GM12873 (cell line): ENCODE results near the gene HELZ2.

Source experiments
- CTCF ChIP-seq: IDR thresholded peaks from 2 replicates; pipeline ENCODE4 v1.5.1; 2012; ENCODE audit warnings: low read depth, mild to moderate bottlenecking, moderate library complexity, low read length, control low read depth; ENCODE audit not compliant: insufficient read depth; ENCODE audit errors: missing control alignments

Gene HELZ2

GRCh38 chr20:63606686-63607085, 32.6 kb upstream of the HELZ2 start:
- TF ChIP-seq CTCF: no peak

- TF ChIP-seq CTCF: no peak
Observed at GRCh38 chr20:63602321-63602720, 28.3 kb upstream of the HELZ2 start.

- TF ChIP-seq CTCF: no peak
Observed at GRCh38 chr20:63599396-63600050, 25.5 kb upstream of the HELZ2 start.

GRCh38 chr20:63598479-63599395, 24.7 kb upstream of the HELZ2 start:
- no peak for TF ChIP-seq CTCF

- no peak for TF ChIP-seq CTCF
Observed at GRCh38 chr20:63597651-63598478, 23.8 kb upstream of the HELZ2 start.

GRCh38 chr20:63596423-63596822, 22.4 kb upstream of the HELZ2 start:
- TF ChIP-seq CTCF: no peak
